CD4-positive, alpha-beta memory T cell (primary cell): ENCODE data around the gene DLGAP1. TPM values are rescaled to one million over a fixed set of nuclear protein-coding genes. Genes with fewer than 3 reads are reported as not detected.

Experiments used
- CTCF ChIA-PET: fragments of 350-600 bp; sonication (Branson Sonifier 250); formaldehyde crosslinking; loops from one replicate; lab custom pipeline; 2021; ENCODE audit warnings: inconsistent platforms; ENCODE audit not compliant: partially characterized antibody; lab: Charles Lee
- POLR2A ChIA-PET: fragments of 350-600 bp; sonication (Branson Sonifier 250); formaldehyde crosslinking; loops from one replicate; lab custom pipeline; 2021; ENCODE audit not compliant: partially characterized antibody; lab: Charles Lee
- DNase-seq, 5 donors: peaks; one replicate each; pipeline versions ENCODE4 v3.0.0 to v3.0.0-alpha.2; 2020 to 2022; ENCODE audit warnings: mixed read lengths in 1 of 5
- H3K27ac ChIP-seq: one replicate; pipeline ENCODE4 v1.7.0; 2013; ENCODE audit warnings: low read depth, low read length
- H3K27me3 ChIP-seq: 2 replicates; pipeline ENCODE4 v1.7.0; 2013; ENCODE audit warnings: mild to moderate bottlenecking, low read length, moderate library complexity; ENCODE audit not compliant: insufficient read depth
- H3K36me3 ChIP-seq: 2 replicates; pipeline ENCODE4 v1.7.0; 2013; ENCODE audit warnings: mild to moderate bottlenecking, low read length, moderate library complexity; ENCODE audit not compliant: insufficient read depth
- H3K4me1 ChIP-seq: 2 replicates; pipeline ENCODE4 v1.7.0; 2013; ENCODE audit warnings: mild to moderate bottlenecking, low read length, moderate library complexity; ENCODE audit not compliant: insufficient read depth
- H3K4me3 ChIP-seq, 2 donors: one replicate each; pipeline ENCODE4 v1.7.0; 2013; ENCODE audit warnings: low read length in 2 of 2, mild to moderate bottlenecking in 1 of 2
- H3K9me3 ChIP-seq, 2 donors: one replicate each; pipeline ENCODE4 v1.7.0; 2013; ENCODE audit warnings: low read length in 2 of 2, control low read depth in 1 of 2; ENCODE audit not compliant: control insufficient read depth in 1 of 2
- H3K27ac Mint-ChIP-seq, 7 donors: one replicate each; pipeline ENCODE4 v1.8.0; 2020 to 2021; ENCODE audit warnings: mixed read lengths in 7 of 7, mild to moderate bottlenecking in 6 of 7, inconsistent platforms in 3 of 7, moderate library complexity in 3 of 7
- H3K27me3 Mint-ChIP-seq, 2 donors: one replicate each; pipeline ENCODE4 v1.8.0; 2020 to 2021; ENCODE audit warnings: mixed read lengths in 2 of 2
- H3K36me3 Mint-ChIP-seq, 2 donors: one replicate each; pipeline ENCODE4 v1.8.0; 2020 to 2021; ENCODE audit warnings: mixed read lengths in 2 of 2, inconsistent platforms in 1 of 2, mild to moderate bottlenecking in 1 of 2
- H3K4me1 Mint-ChIP-seq, 4 donors: one replicate each; pipeline ENCODE4 v1.8.0; 2020 to 2021; ENCODE audit warnings: mixed read lengths in 4 of 4, mild to moderate bottlenecking in 1 of 4
- H3K4me3 Mint-ChIP-seq, 8 donors: one replicate each; pipeline ENCODE4 v1.8.0; 2020 to 2021; ENCODE audit warnings: mixed read lengths in 8 of 8, mild to moderate bottlenecking in 7 of 8, moderate library complexity in 6 of 8, inconsistent platforms in 3 of 8
- H3K9me3 Mint-ChIP-seq, 8 donors: one replicate each; pipeline ENCODE4 v1.8.0; 2020 to 2021; ENCODE audit warnings: mixed read lengths in 8 of 8, mild to moderate bottlenecking in 5 of 8, inconsistent platforms in 3 of 8, moderate library complexity in 1 of 8
- intact Hi-C: fragments of 100-400 bp; cut with micrococcal nuclease; formaldehyde crosslinking; loops from one replicate; pipeline ENCODE4 v1.15.1; 2023
- polyA plus RNA-seq, 2 donors: library from polyadenylated mRNA; unstranded; fragments of 300-500 nt; fragmentation: Illumina TruSeq; gene quantifications; one replicate each; pipeline ENCODE4 v1.2.3, GENCODE V29; 2021
- total RNA-seq, 2 experiments: library from RNA; stranded (reverse); gene quantifications; one replicate each; pipeline ENCODE4 v1.2.3, GENCODE V29; 2021

DLGAP1 gene
- total and polyA plus RNA-seq, 4 experiments from 2014 or later = 0.17 to 0.71 (median 0.45) TPM

DNA sequence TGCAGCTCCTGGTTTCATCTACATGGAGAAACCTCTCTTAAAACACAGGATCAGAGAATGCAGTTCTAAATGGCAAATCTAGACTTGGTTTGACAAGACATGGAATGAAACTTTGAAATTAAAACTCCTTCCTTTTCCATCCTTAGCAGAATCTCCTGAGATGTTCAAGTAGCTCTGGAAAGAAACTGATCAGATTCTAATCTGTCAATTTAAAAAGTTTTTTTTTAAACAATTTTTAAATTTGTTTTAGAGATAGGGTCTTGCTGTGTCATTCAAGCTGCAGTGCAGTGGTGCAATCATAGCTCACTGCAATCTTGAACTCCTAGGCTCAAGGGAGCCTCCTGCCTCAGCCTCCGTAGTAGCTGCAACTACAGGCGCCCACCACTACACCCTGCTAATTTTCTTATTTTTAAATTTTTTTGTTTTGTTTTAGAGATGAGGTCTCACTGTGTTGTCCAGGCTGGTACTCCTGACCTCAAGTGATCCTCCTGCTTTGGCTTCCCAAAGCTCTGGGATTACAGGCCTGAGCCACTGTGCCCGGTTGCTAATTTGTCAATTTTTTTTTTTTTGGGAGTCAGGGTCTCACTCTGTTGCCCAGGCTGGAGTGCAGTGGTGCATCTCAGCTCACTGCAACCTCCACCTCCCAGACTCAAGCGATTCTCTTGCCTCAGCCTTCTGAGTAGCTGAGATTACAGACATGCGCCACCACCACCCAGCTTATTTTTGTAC, 788.4 kb downstream of the DLGAP1 start:
- ChIA-PET CTCF (interaction anchor here (0.7 to 10.9 kb wide), 62 partner anchors 9 to 881 kb away, joined by 3 to 317 read pairs (median 5); partner anchors contain the start of gene MYL12A), POLR2A (interaction anchor here (0.6 to 3.4 kb wide), 8 partner anchors 61 to 406 kb away, joined by 3 to 33 read pairs (median 6); no protein-coding TSS in a partner anchor)
- H3K4me1 ChIP-seq = peaks cover 5% of the 10 kb centered on the region
- no peaks in the 10 kb centered on the region for H3K36me3 Mint-ChIP-seq
- no peaks in the 10 kb centered on the region for H3K9me3 ChIP-seq
- H3K27ac ChIP-seq = no peak overlapping the region
- no peaks in the 10 kb centered on the region for H3K27me3 ChIP-seq
- no peaks in the 10 kb centered on the region for H3K36me3 ChIP-seq
- H3K27ac Mint-ChIP-seq = no peak overlapping the region
- peaks cover 2 to 3% of the 10 kb centered on the region in 2 donors for H3K27me3 Mint-ChIP-seq
- H3K4me3 ChIP-seq = no peak overlapping the region
- intact Hi-C loops = loop anchor here (1.0 to 2.0 kb wide), 6 partner anchors 62 to 385 kb away; no protein-coding TSS in a partner anchor
- DNase-seq = no peak
- H3K4me3 Mint-ChIP-seq = no peak overlapping the region
- H3K4me1 Mint-ChIP-seq = peaks cover 2 to 9% (median 5%) of the 10 kb centered on the region in 4 donors
- no peaks in the 10 kb centered on the region for H3K9me3 Mint-ChIP-seq

DNA sequence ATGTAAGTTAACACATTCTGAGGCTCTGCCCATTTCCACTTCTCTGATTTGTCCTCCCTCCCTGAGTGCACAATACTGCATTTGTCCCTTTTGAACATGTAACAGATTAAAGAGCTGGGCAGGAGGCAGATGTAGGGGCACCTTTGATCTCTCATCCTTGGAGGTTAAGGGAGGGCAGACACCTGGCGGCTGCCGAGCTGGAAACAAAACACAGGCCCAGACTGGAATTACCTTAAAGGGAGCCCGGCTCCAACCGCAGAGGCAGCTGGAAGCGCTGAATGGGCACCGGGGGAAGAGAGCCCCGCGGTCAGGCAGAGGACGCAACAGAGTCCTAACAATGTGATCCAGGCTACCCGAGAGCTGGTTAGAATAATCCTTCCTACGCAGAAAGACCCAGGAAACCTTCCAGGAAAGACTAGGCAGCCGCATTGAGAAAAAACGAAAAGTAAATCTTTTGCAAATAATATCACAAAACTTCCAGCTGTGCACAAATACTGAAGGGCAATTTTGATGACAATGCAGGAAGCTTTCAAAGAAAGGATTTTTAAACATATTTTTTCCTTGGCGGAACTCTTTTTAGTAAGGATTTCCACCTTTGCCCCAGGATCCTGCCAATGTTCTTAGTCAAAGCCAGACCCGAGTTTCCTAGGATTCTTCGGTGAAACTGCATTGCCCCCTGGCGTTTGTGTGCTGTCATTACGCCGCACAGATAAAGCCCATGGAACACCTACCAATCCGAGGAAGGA, 789.2 kb downstream of the DLGAP1 start:
- intact Hi-C loops = loop anchor here (1.0 to 2.0 kb wide), 6 partner anchors 61 to 385 kb away; no protein-coding TSS in a partner anchor
- peaks cover 2 to 3% of the 10 kb centered on the region in 2 donors for H3K27me3 Mint-ChIP-seq
- peak; percentile 62 to 70 (median 68) for DNase-seq
- H3K36me3 Mint-ChIP-seq = no peaks in the 10 kb centered on the region
- H3K27ac Mint-ChIP-seq = peak overlapping the region in 1 of 7 donors; percentile 35
- H3K4me3 Mint-ChIP-seq = peak overlapping the region in 5 of 8 donors; percentile 22 to 64 (median 38)
- POLR2A ChIA-PET = interaction anchor here (0.8 to 3.4 kb wide), 8 partner anchors 60 to 387 kb away, joined by 3 to 33 read pairs (median 6); no protein-coding TSS in a partner anchor
- CTCF ChIA-PET = interaction anchor here (0.6 to 10.9 kb wide), 68 partner anchors 10 to 880 kb away, joined by 3 to 317 read pairs (median 5); partner anchors contain the start of gene MYL12A
- no peaks in the 10 kb centered on the region for H3K27me3 ChIP-seq
- no peak overlapping the region for H3K4me3 ChIP-seq
- H3K9me3 Mint-ChIP-seq = no peaks in the 10 kb centered on the region
- H3K4me1 ChIP-seq = peaks cover 5% of the 10 kb centered on the region
- H3K36me3 ChIP-seq = no peaks in the 10 kb centered on the region
- no peaks in the 10 kb centered on the region for H3K9me3 ChIP-seq
- H3K4me1 Mint-ChIP-seq = peaks cover 2 to 9% (median 5%) of the 10 kb centered on the region in 4 donors
- no peak overlapping the region for H3K27ac ChIP-seq

- ChIA-PET CTCF (interaction anchor here (0.7 to 10.9 kb wide), 32 partner anchors 10 to 641 kb away, joined by 3 to 317 read pairs (median 10); no protein-coding TSS in a partner anchor), POLR2A (interaction anchor here (1.6 to 3.4 kb wide), 5 partner anchors 68 to 218 kb away, joined by 4 to 33 read pairs (median 7); no protein-coding TSS in a partner anchor)
- H3K27ac ChIP-seq = no peak overlapping the region
- H3K36me3 ChIP-seq = no peaks in the 10 kb centered on the region
- DNase-seq = no peak
- H3K4me1 Mint-ChIP-seq = peaks cover 2 to 9% (median 5%) of the 10 kb centered on the region in 4 donors
- H3K36me3 Mint-ChIP-seq = no peaks in the 10 kb centered on the region
- no peak overlapping the region for H3K27ac Mint-ChIP-seq
- peaks cover 2 to 3% of the 10 kb centered on the region in 2 donors for H3K27me3 Mint-ChIP-seq
- no peak overlapping the region for H3K4me3 Mint-ChIP-seq
- no peaks in the 10 kb centered on the region for H3K9me3 ChIP-seq
- peaks cover 5% of the 10 kb centered on the region for H3K4me1 ChIP-seq
- H3K27me3 ChIP-seq = no peaks in the 10 kb centered on the region
- no peak overlapping the region for H3K4me3 ChIP-seq
- H3K9me3 Mint-ChIP-seq = no peaks in the 10 kb centered on the region
- intact Hi-C loops = no loop called here
These were observed 789.9 kb downstream of the DLGAP1 start for GRCh38 chr18:3665204-3665603.

DNA sequence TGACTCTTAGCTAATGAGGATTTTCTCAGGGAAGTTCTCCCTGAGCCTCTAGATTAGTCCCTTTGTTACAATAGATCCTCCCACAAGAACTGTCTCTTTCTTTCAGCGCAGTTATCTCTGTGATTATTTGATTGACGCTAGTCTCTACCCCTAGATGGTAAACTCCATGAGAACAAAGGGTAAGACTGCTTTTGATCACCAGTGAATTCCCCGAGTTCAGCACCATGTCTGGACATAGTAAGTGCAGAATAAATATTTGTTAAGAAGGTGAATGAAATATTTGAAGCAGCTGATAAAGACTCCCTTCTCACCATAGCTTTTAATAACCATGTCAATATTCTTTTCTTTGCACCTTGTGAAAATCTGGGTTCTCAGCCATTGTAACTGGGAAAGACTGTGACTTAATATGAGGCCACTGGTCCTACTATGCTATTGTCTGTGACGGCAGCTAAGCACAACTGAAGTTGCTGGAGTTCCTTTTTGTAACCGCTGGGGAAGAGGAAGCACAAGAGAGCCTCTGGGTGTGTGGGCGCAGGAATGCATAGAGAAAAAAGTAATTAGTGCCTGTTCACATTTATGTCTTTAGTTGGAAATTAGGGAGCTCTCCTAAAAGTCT, 790.4 kb downstream of the DLGAP1 start:
- H3K4me1 ChIP-seq = peaks cover 5% of the 10 kb centered on the region
- H3K4me3 ChIP-seq = no peak overlapping the region
- Mint-ChIP-seq H3K4me1 (peaks cover 2 to 9% (median 5%) of the 10 kb centered on the region in 4 donors), H3K27ac (peak overlapping the region in 1 of 7 donors; percentile 1), H3K27me3 (peaks cover 2 to 3% of the 10 kb centered on the region in 2 donors), H3K36me3 (no peaks in the 10 kb centered on the region), H3K4me3 (no peak overlapping the region), H3K9me3 (no peaks in the 10 kb centered on the region)
- no peaks in the 10 kb centered on the region for H3K9me3 ChIP-seq
- ChIA-PET POLR2A (interaction anchor here (1.6 to 3.4 kb wide), 5 partner anchors 68 to 217 kb away, joined by 4 to 33 read pairs (median 7); no protein-coding TSS in a partner anchor), CTCF (interaction anchor here (0.7 to 10.9 kb wide), 25 partner anchors 11 to 641 kb away, joined by 3 to 317 read pairs (median 14); no protein-coding TSS in a partner anchor)
- no peak for DNase-seq
- H3K27ac ChIP-seq = no peak overlapping the region
- intact Hi-C loops = no loop called here
- H3K27me3 ChIP-seq = no peaks in the 10 kb centered on the region
- no peaks in the 10 kb centered on the region for H3K36me3 ChIP-seq

DNA sequence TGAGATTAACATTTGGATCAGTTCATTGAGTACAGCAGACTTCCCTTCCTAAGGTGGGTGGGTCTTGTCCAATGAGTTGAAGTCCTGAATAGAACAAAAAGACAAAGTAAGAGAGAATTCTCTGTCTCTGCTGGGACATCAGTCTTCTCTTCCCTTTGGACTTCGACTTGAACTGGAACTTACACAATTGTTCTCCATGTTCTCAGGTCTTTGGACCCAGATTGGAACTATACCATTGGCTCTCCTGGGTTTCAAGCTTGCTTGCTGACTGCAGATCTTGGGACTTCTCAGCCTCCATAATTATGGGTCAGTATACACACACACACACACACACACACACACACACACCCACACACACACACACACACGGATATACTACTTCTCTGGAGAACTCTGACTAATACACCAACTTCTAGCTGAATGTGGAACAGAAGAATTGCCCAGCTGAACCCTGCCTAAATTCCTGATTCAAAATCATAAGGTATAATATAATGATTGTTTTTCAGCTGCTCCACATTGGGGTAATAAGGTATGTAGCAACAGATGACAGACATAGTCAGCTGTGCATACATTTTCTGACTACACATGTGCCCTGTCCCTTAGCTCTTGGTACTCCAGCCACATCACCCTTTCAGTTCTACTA, 791.1 kb downstream of the DLGAP1 start:
- ChIA-PET POLR2A (interaction anchor here (1.6 to 3.4 kb wide), 2 partner anchors 70 to 216 kb away, joined by 6 to 33 read pairs; no protein-coding TSS in a partner anchor), CTCF (interaction anchor here (1.3 to 10.9 kb wide), 15 partner anchors 11 to 384 kb away, joined by 4 to 317 read pairs (median 35); no protein-coding TSS in a partner anchor)
- Histone ChIP-seq H3K27me3 (no peaks in the 10 kb centered on the region), H3K36me3 (no peaks in the 10 kb centered on the region), H3K27ac (no peak overlapping the region), H3K4me1 (peaks cover 5% of the 10 kb centered on the region), H3K9me3 (no peaks in the 10 kb centered on the region), H3K4me3 (no peak overlapping the region)
- intact Hi-C loops = no loop called here
- H3K27me3 Mint-ChIP-seq = peaks cover 2 to 3% of the 10 kb centered on the region in 2 donors
- no peaks in the 10 kb centered on the region for H3K36me3 Mint-ChIP-seq
- H3K9me3 Mint-ChIP-seq = no peaks in the 10 kb centered on the region
- H3K27ac Mint-ChIP-seq = no peak overlapping the region
- no peak overlapping the region for H3K4me3 Mint-ChIP-seq
- no peak for DNase-seq
- H3K4me1 Mint-ChIP-seq = peaks cover 2 to 9% (median 5%) of the 10 kb centered on the region in 4 donors

- H3K27ac Mint-ChIP-seq = peak overlapping the region in 1 of 7 donors; percentile 8
- Histone ChIP-seq H3K4me1 (peaks cover 5% of the 10 kb centered on the region), H3K4me3 (no peak overlapping the region), H3K36me3 (no peaks in the 10 kb centered on the region), H3K27me3 (no peaks in the 10 kb centered on the region), H3K27ac (no peak overlapping the region), H3K9me3 (no peaks in the 10 kb centered on the region)
- DNase-seq = no peak
- peaks cover 2 to 3% of the 10 kb centered on the region in 2 donors for H3K27me3 Mint-ChIP-seq
- intact Hi-C loops = no loop called here
- no peaks in the 10 kb centered on the region for H3K9me3 Mint-ChIP-seq
- POLR2A ChIA-PET = no interaction called here
- CTCF ChIA-PET = interaction anchor here (0.8 to 10.9 kb wide), 9 partner anchors 77 to 382 kb away, joined by 3 to 317 read pairs (median 4); no protein-coding TSS in a partner anchor
- H3K36me3 Mint-ChIP-seq = no peaks in the 10 kb centered on the region
- H3K4me1 Mint-ChIP-seq = peaks cover 2 to 9% (median 5%) of the 10 kb centered on the region in 4 donors
- H3K4me3 Mint-ChIP-seq = no peak overlapping the region
These were observed 793.1 kb downstream of the DLGAP1 start for GRCh38 chr18:3661989-3662388.
